Cortex of kidney (tissue), 1 donor: ENCODE results near the gene PRKCE.

ENCODE experiments used
- DNase-seq: peaks from one replicate; lab custom pipeline; 2025; lab: John Stamatoyannopoulos, UW

Gene PRKCE

GRCh38 chr2:46077522-46078107 lies 426.1 kb downstream of the PRKCE start:
- DNase-seq, result no peak

GRCh38 chr2:46079985-46080560 lies 428.6 kb downstream of the PRKCE start:
- no peak for DNase-seq

- no peak for DNase-seq
Measured at GRCh38 chr2:46082531-46083485, 431.3 kb downstream of the PRKCE start.

- no peak for DNase-seq
Measured at GRCh38 chr2:46086578-46087070, 435.1 kb downstream of the PRKCE start.

- no peak for DNase-seq
Measured at GRCh38 chr2:46087492-46087891, 436.0 kb downstream of the PRKCE start.

- no peak for DNase-seq
Measured at GRCh38 chr2:46091004-46091403, 439.5 kb downstream of the PRKCE start.

- DNase-seq, result no peak
Measured at GRCh38 chr2:46091961-46092667, 440.6 kb downstream of the PRKCE start.

- DNase-seq, result no peak
Measured at GRCh38 chr2:46094689-46095088, 443.2 kb downstream of the PRKCE start.

- no peak for DNase-seq
Measured at GRCh38 chr2:46095830-46096229, 444.4 kb downstream of the PRKCE start.

- DNase-seq, result no peak
Measured at GRCh38 chr2:46096260-46096659, 444.8 kb downstream of the PRKCE start.

GRCh38 chr2:46097714-46098480 lies 446.4 kb downstream of the PRKCE start:
- DNase-seq, result no peak

- no peak for DNase-seq
Measured at GRCh38 chr2:46098621-46099062, 447.2 kb downstream of the PRKCE start.

GRCh38 chr2:46101557-46102220 lies 450.2 kb downstream of the PRKCE start:
- DNase-seq, result no peak

- no peak for DNase-seq
Measured at GRCh38 chr2:46106690-46107089, 455.2 kb downstream of the PRKCE start.

- no peak for DNase-seq
Measured at GRCh38 chr2:46114996-46115395, 463.5 kb downstream of the PRKCE start.

GRCh38 chr2:46116150-46116549 lies 464.7 kb downstream of the PRKCE start:
- DNase-seq, result no peak

- DNase-seq, result no peak
Measured at GRCh38 chr2:46116553-46116991, 465.1 kb downstream of the PRKCE start.

GRCh38 chr2:46117379-46117778 lies 465.9 kb downstream of the PRKCE start:
- DNase-seq, result no peak

- no peak for DNase-seq
Measured at GRCh38 chr2:46117994-46118393, 466.5 kb downstream of the PRKCE start.

- no peak for DNase-seq
Measured at GRCh38 chr2:46118656-46119371, 467.3 kb downstream of the PRKCE start.
